ENCODE data around the gene ARMCX5. TPM values are rescaled to one million over a fixed set of nuclear protein-coding genes. Genes with fewer than 3 reads are reported as not detected.

Gene ARMCX5
- polyA plus RNA-seq, 2 of the 4 experiments (the other 2 are of a cell fraction) = 8.9 to 24.6 TPM

GRCh38 chrX:102593367-102593766, 5.9 kb upstream of the ARMCX5 start:
- ChIA-PET CTCF (no interaction called here), POLR2A (no interaction called here)
- no peak for ATAC-seq
- WGBS (ENCODE audit: missing lambda C conversion rate) = 43% methylated on average over 2 of the region's 2 CpGs
- no peak for DNase-seq (ENCODE audit: low read depth in 1 of 2, low spot score in 1 of 2)
- H3K4me1 ChIP-seq = no peaks in the 10 kb centered on the region
- no peak for TF ChIP-seq HOXB13 (CRISPR knock-in tag; IDR thresholded peaks at IDR 0.05; ENCODE audit: low read depth)
- no peak for TF ChIP-seq KDM5A (IDR thresholded peaks at IDR 0.05)
- no peak for TF ChIP-seq CEBPB (IDR thresholded peaks at IDR 0.05)
- no peak for TF ChIP-seq MAX (IDR thresholded peaks at IDR 0.05)
- no peak for TF ChIP-seq HEYL (CRISPR knock-in tag; IDR thresholded peaks at IDR 0.05)
- no peak for TF ChIP-seq JUNB (IDR thresholded peaks at IDR 0.05)
- TF ChIP-seq, protein P1, sequence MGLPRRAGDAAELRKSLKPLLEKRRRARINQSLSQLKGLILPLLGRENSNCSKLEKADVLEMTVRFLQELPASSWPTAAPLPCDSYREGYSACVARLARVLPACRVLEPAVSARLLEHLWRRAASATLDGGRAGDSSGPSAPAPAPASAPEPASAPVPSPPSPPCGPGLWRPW (IDR thresholded peaks at IDR 0.05) = no peak
- TF ChIP-seq MAZ (IDR thresholded peaks at IDR 0.05; ENCODE audit: borderline replicate concordance, low read depth, low read length) = no peak
- no peak for TF ChIP-seq PHF8 (IDR thresholded peaks at IDR 0.05; ENCODE audit: borderline replicate concordance, low read depth)
- TF ChIP-seq NPAS2 (CRISPR knock-in tag; IDR thresholded peaks at IDR 0.05; ENCODE audit: borderline replicate concordance) = no peak
- no peak for TF ChIP-seq CHD4 (IDR thresholded peaks at IDR 0.05; ENCODE audit: borderline replicate concordance)
- TF ChIP-seq FOXS1 (CRISPR knock-in tag; IDR thresholded peaks at IDR 0.05) = no peak
- TF ChIP-seq RARB (CRISPR knock-in tag; IDR thresholded peaks at IDR 0.05) = no peak
- no peak overlapping the region for H3K4me2 ChIP-seq
- no peaks in the 10 kb centered on the region for H3K9me3 ChIP-seq
- H3K4me3 ChIP-seq = no peak overlapping the region
- no peak overlapping the region for H3K27ac ChIP-seq
- FAIRE-seq = no peak

- Histone ChIP-seq H3K4me3 (peak overlapping the region; percentile 88), H3K9me3 (no peaks in the 10 kb centered on the region), H3K4me2 (peak overlapping the region; percentile 85), H3K27ac (peak overlapping the region; percentile 89 to 91), H3K4me1 (peaks cover 6% of the 10 kb centered on the region; the same call in 1 of the 3 replicates)
- WGBS (ENCODE audit: missing lambda C conversion rate) = 28% methylated on average over 6 of the region's 6 CpGs
- ATAC-seq (peak; percentile 21 to 45; a peak in 4 of 6 replicates), DNase-seq (ENCODE audit: low read depth in 1 of 2, low spot score in 1 of 2) (peak in 1 of 2 experiments; percentile 5), FAIRE-seq (no peak)
- TF ChIP-seq POLR2A (IDR thresholded peaks at IDR 0.05; ENCODE audit: low read length) (no peak), HEYL (CRISPR knock-in tag; IDR thresholded peaks at IDR 0.05) (no peak), ZNF302 (CRISPR knock-in tag; IDR thresholded peaks at IDR 0.05) (no peak), HMGXB4 (CRISPR knock-in tag; IDR thresholded peaks at IDR 0.05; ENCODE audit: borderline replicate concordance) (no peak), MAFK (IDR thresholded peaks at IDR 0.05; ENCODE audit: partially characterized antibody) (no peak)
- CTCF ChIA-PET = interaction anchor here (1.2 kb wide), 1 partner anchor 11 kb away, joined by 3 read pairs; no protein-coding TSS in a partner anchor
- POLR2A ChIA-PET = interaction anchor here (1.0 kb wide), 2 partner anchors 121 to 136 kb away, joined by 4 to 5 read pairs; partner anchors contain the start of gene GPRASP3
Measured at GRCh38 chrX:102599951-102600579, 750 bp downstream of the ARMCX5 start.

DNA sequence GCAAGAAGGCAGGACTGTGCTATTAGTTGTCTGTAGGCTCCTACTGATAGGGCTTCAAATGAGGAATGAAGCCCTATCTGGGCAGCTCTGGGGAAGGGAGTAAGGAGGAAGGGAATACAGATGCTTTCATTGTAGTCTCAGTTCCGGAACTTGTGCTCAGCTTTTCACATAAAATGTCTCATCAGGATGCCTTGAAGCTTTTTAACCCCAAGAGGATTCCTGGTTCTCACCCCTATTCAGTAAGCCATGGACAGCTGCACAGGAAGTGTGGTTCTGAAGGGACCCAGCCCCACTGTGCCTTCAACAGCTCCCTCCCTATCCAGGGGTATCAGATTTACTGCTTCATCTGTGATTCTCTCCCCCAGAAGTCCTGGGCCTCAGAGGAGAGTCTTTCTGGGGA, 5.0 kb downstream of the ARMCX5 start:
- WGBS (ENCODE audit: missing lambda C conversion rate) = 81% methylated on average over 1 of the region's 1 CpG
- ATAC-seq = no peak

More for the DNA sequence above, 5.0 kb downstream of the ARMCX5 start:
- H3K4me3 ChIP-seq = no peak overlapping the region
- no peak overlapping the region for H3K27ac ChIP-seq
- FAIRE-seq = no peak
- TF ChIP-seq, protein P2, sequence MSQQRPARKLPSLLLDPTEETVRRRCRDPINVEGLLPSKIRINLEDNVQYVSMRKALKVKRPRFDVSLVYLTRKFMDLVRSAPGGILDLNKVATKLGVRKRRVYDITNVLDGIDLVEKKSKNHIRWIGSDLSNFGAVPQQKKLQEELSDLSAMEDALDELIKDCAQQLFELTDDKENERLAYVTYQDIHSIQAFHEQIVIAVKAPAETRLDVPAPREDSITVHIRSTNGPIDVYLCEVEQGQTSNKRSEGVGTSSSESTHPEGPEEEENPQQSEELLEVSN (IDR thresholded peaks at IDR 0.05; ENCODE audit: borderline replicate concordance, low read depth) = no peak
- no peak for TF ChIP-seq CTCF (IDR thresholded peaks at IDR 0.05)
- no peak for TF ChIP-seq EHMT2 (IDR thresholded peaks at IDR 0.05; ENCODE audit: low read depth)
- TF ChIP-seq SMC3 (IDR thresholded peaks at IDR 0.05) = no peak
- ChIA-PET POLR2A (no interaction called here), CTCF (no interaction called here)
- peaks cover 6% of the 10 kb centered on the region; the same call in 1 of the 3 replicates for H3K4me1 ChIP-seq
- no peak for DNase-seq (ENCODE audit: low read depth in 1 of 2, low spot score in 1 of 2)
- no peak overlapping the region for H3K4me2 ChIP-seq
- no peaks in the 10 kb centered on the region for H3K9me3 ChIP-seq
